GM21723 (cell line): ENCODE results near the gene MICU1.
"Not testable (repeated sequence)": the region's sequence is repeated elsewhere in the genome, so short reads cannot be mapped to it uniquely, and the experiment has no call there.

Experiments
- ATAC-seq: cut with Tn5 transposase; IDR thresholded peaks from one replicate; pipeline ENCODE4 v1.9.1; 2021; ENCODE audit warnings: mild to moderate bottlenecking, moderate library complexity; ENCODE audit not compliant: unreplicated experiment

Gene MICU1

GRCh38 chr10:72460284-72460876, 165.5 kb downstream of the MICU1 start:
- no peak for ATAC-seq

GRCh38 chr10:72459301-72459700, 166.6 kb downstream of the MICU1 start:
- no peak for ATAC-seq

GRCh38 chr10:72455889-72456595, 169.8 kb downstream of the MICU1 start:
- no peak for ATAC-seq

GRCh38 chr10:72449941-72450441, 175.9 kb downstream of the MICU1 start:
- no peak for ATAC-seq

- no peak for ATAC-seq
Measured at GRCh38 chr10:72445851-72446250, 180.0 kb downstream of the MICU1 start.

- not testable (repeated sequence) for ATAC-seq
Measured at GRCh38 chr10:72442969-72443368, 182.9 kb downstream of the MICU1 start.

- ATAC-seq = no peak
Measured at GRCh38 chr10:72435570-72435969, 190.3 kb downstream of the MICU1 start.

- not testable (repeated sequence) for ATAC-seq
Measured at GRCh38 chr10:72430936-72431335, 194.9 kb downstream of the MICU1 start.

- no peak for ATAC-seq
Measured at GRCh38 chr10:72429931-72430330, 195.9 kb downstream of the MICU1 start.

- no peak for ATAC-seq
Measured at GRCh38 chr10:72426986-72427385, 198.9 kb downstream of the MICU1 start.

- no peak for ATAC-seq
Measured at GRCh38 chr10:72425133-72425532, 200.7 kb downstream of the MICU1 start.

GRCh38 chr10:72424561-72424960, 201.3 kb downstream of the MICU1 start:
- no peak for ATAC-seq

GRCh38 chr10:72423426-72423825, 202.5 kb downstream of the MICU1 start:
- ATAC-seq = no peak

- no peak for ATAC-seq
Measured at GRCh38 chr10:72421885-72422540, 203.9 kb downstream of the MICU1 start.

- ATAC-seq = no peak
Measured at GRCh38 chr10:72419241-72419640, 206.6 kb downstream of the MICU1 start.

GRCh38 chr10:72418679-72419078, 207.2 kb downstream of the MICU1 start:
- no peak for ATAC-seq

- ATAC-seq = no peak
Measured at GRCh38 chr10:72417971-72418370, 207.9 kb downstream of the MICU1 start.

GRCh38 chr10:72416661-72417060, 209.2 kb downstream of the MICU1 start:
- ATAC-seq = no peak

GRCh38 chr10:72414642-72415041, 211.2 kb downstream of the MICU1 start:
- ATAC-seq = no peak

GRCh38 chr10:72409167-72409566, 216.7 kb downstream of the MICU1 start:
- ATAC-seq = no peak

- ATAC-seq = no peak
Measured at GRCh38 chr10:72407927-72408600, 217.8 kb downstream of the MICU1 start.
